Measurements from ENCODE around the gene BATF2.

Gene BATF2

DNA sequence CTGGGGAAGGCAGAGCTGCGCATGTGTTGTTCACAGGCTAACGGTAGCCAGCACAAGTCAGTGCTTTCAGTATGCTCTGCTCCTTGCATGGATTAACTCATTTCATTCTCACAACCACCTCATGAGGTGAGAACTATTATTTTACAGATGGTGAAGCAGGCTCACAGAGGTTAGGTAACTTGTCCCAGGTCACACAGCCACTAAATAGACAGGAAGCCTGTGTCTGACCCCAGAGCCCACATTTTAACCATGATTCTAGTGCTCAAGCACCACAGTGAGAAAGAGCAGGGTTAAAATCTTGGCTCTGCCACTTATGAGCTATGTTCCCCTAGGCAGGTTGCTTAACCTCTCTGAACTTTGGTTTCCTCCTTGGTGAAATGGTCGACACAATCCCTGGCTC is 24.2 kb upstream of the BATF2 start:
- TF ChIP-seq, protein P1, sequence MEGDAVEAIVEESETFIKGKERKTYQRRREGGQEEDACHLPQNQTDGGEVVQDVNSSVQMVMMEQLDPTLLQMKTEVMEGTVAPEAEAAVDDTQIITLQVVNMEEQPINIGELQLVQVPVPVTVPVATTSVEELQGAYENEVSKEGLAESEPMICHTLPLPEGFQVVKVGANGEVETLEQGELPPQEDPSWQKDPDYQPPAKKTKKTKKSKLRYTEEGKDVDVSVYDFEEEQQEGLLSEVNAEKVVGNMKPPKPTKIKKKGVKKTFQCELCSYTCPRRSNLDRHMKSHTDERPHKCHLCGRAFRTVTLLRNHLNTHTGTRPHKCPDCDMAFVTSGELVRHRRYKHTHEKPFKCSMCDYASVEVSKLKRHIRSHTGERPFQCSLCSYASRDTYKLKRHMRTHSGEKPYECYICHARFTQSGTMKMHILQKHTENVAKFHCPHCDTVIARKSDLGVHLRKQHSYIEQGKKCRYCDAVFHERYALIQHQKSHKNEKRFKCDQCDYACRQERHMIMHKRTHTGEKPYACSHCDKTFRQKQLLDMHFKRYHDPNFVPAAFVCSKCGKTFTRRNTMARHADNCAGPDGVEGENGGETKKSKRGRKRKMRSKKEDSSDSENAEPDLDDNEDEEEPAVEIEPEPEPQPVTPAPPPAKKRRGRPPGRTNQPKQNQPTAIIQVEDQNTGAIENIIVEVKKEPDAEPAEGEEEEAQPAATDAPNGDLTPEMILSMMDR (conservative IDR thresholded peaks at IDR 0.05): no peak
- no peak for TF ChIP-seq ZFX (IDR thresholded peaks at IDR 0.05)
- no peak overlapping the region for H3K27ac ChIP-seq

DNA sequence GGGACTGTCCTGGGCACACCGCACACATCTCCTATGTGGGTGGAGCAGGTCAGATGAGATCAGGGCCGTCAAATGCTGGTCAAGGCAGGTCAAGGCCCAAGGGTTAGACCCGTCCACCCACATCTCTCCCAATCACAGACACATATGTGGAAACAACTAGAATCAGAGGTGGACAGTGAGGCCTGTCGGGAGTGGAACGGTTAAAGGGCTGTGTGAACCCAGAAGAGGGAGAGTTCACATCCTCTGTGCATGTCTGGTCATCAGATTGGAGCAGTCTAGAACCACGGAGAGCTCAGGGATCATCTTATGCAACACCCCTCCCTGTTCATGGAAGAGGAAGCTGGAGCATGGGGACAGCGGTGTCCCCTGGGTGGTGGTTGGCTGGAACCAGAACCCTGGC is 23.1 kb upstream of the BATF2 start:
- TF ChIP-seq ZFX (IDR thresholded peaks at IDR 0.05): no peak
- TF ChIP-seq, protein P1 (conservative IDR thresholded peaks at IDR 0.05): no peak
- no peak overlapping the region for H3K27ac ChIP-seq

DNA sequence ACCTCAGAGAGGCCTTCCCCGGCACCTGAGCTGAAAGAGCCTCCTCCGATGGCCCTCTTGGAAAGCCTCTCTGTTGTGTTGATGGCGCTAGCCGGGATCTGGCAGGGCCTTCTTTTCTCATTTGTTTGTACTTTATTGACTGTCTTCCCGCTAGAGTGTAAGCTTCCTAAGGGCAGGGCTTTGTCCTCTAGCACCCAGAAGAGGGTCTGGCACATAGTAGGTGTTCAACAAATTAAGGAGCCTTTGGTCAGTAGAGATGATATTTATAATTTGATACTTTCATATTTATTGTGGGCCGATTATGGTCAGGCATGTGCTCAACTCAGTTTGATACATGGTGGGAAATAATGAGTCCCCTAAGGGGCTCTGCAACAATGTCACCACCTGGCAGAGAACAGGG is 21.2 kb upstream of the BATF2 start:
- TF ChIP-seq, protein P1 (conservative IDR thresholded peaks at IDR 0.05): no peak
- TF ChIP-seq ZFX (IDR thresholded peaks at IDR 0.05): no peak
- H3K27ac ChIP-seq: no peak overlapping the region

DNA sequence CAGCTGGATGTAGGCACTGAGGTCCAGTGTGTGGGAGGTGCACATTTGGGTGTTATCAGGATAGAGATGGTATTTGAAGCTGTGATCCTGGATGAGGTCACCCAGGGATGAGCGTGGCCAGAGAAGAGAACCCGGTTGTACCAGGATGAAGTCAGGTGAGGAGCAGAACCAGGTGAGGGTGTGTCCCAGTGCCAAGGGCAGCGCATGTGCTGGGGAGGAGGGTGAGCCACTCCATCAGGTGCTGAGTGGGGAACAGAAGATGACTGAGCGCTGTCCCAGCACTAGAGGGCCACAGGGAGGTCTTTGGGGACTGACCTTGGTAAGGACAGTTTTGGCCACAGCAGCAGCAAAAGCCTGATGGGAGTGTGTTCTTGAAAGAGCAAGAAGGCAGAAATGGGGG is 19.9 kb upstream of the BATF2 start:
- TF ChIP-seq, protein P1 (conservative IDR thresholded peaks at IDR 0.05): no peak
- no peak for TF ChIP-seq ZFX (IDR thresholded peaks at IDR 0.05)
- no peak overlapping the region for H3K27ac ChIP-seq

DNA sequence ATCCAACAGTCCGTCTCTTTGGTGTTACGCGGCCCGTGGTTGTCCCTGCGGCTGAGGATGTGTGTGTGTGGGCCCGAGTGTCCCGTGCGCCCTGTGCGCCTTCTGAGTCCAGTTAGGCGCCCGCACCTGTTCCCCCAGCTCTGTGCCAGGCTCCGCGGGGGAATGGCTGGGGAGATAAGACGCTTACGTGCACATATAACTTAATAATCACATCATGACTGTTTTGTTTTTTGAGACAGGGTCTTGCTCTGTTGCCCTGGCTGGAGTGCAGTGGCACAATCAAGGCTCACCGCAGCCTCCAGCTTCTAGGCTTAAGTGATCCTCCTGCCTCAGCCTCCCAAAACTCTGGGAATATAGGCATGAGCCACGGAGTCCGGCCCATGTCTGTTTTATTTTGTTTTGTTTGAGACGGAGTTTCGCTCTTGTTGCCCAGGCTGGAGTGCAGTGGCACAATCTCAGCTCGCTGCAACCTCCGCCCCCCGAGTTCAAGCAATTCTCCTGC is 18.0 kb upstream of the BATF2 start:
- peak overlapping the region; percentile 85 for H3K27ac ChIP-seq
- TF ChIP-seq, protein P1 (conservative IDR thresholded peaks at IDR 0.05): no peak
- TF ChIP-seq ZFX (IDR thresholded peaks at IDR 0.05): no peak; the same call in 1 of the 2 replicates

DNA sequence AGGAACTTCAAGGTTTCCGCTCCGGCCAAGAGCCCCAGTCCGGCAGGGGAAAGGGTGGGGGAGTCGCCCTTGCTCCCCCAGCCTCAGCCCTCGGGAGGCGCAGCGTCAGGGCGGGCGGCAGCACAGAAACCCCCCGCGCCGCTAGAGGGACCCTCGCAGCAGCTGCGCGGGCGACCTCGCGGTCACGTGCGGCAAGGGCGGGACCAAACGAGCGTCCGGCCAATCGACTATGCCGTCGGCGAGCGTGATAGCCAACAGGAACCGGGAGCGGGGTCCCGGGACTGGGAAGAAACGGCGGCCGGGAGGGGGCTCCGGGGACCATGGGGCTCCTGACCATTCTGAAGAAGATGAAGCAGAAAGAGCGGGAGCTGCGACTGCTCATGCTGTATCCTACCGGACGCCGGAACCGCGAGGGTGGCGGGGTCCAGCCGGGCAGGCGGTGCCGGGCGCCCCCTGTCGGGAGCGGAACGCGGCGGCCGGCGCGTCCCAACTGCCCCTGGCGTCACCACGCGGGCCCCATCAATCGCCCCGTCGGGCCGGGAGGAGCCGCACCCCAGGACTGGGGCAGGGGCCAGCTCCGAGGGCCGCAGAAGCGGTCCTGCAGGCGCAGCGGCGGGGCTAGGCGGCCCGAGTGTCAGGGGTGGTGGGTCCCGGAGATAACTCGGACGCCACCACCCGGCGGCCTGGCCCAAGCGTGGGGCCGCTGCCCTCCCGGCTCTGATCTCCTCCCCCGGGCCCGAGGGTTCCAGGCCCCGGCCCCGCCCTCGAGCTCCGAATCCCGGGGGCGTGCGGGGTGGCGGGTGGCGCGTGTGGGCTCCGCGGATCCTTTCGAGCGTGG is 17.3 kb upstream of the BATF2 start, which contains the start of gene ARL2:
Gene ARL2, plus strand, starts transcription at position 273 of the 838 bp plus-strand sequence. Its CDS starts 48 bp downstream, at position 321.
- TF ChIP-seq, protein P1 (conservative IDR thresholded peaks at IDR 0.05): peak; percentile 99
- TF ChIP-seq ZFX (IDR thresholded peaks at IDR 0.05): peak; percentile 96; the same call in 1 of the 2 replicates
- H3K27ac ChIP-seq: peak within 1 kb of the TSS; percentile 85
